SK-N-SH (cell line): ENCODE measurements around the gene PCBP4.
A peak's percentile ranks its signal among the peaks of the same experiment; 100 is the strongest.

ENCODE experiments used
- ELF1 ChIP-seq: IDR thresholded peaks from 2 replicates; pipeline ENCODE4 v1.4.0; 2012
- EZH2phosphoT487 ChIP-seq: fragments of 200-600 bp; sonication (generic); IDR thresholded peaks from 2 replicates; pipeline ENCODE4 v1.6.1; 2017; ENCODE audit warnings: low read depth, mixed run types, mild to moderate bottlenecking, antibody characterized with exemption, moderate library complexity, borderline replicate concordance
- IRF3 ChIP-seq: fragments of 150-350 bp; IDR thresholded peaks from 2 replicates; pipeline ENCODE4 v1.6.1; 2016; ENCODE audit warnings: mild to moderate bottlenecking, low read depth, low read length
- MAX ChIP-seq: IDR thresholded peaks from 2 replicates; pipeline ENCODE4 v1.4.0; 2012; ENCODE audit warnings: low read depth
- POLR2AphosphoS5 ChIP-seq: IDR thresholded peaks from 2 replicates; pipeline ENCODE4 v1.6.1; 2012; ENCODE audit warnings: low read depth, low read length
- SIN3A ChIP-seq: IDR thresholded peaks from 2 replicates; pipeline ENCODE4 v1.6.1; 2012; ENCODE audit warnings: low read depth, mild to moderate bottlenecking, low read length, moderate library complexity, borderline replicate concordance
- SMC3 ChIP-seq: IDR thresholded peaks from 2 replicates; pipeline ENCODE4 v1.6.1; 2012; ENCODE audit warnings: low read depth, low read length, improper control_type of control experiment
- TAF1 ChIP-seq: IDR thresholded peaks from 2 replicates; pipeline ENCODE4 v1.6.1; 2012; ENCODE audit warnings: low read depth, mild to moderate bottlenecking, low read length, moderate library complexity, borderline replicate concordance
- USF2 ChIP-seq: fragments of 150-350 bp; IDR thresholded peaks from 2 replicates; pipeline ENCODE4 v1.6.1; 2017; ENCODE audit warnings: antibody characterized with exemption, low read length, low read depth, borderline replicate concordance
- TF ChIP-seq, protein P1 (sequence below): fragments of 200-600 bp; sonication (generic); IDR thresholded peaks from 2 replicates; pipeline ENCODE4 v1.6.1; 2017; ENCODE audit warnings: antibody characterized with exemption, mild to moderate bottlenecking, moderate library complexity
- TF ChIP-seq, protein P2 (sequence below): IDR thresholded peaks from 2 replicates; pipeline ENCODE4 v1.6.1; 2012; ENCODE audit warnings: mild to moderate bottlenecking, low read depth, low read length, moderate library complexity

GRCh38 chr3:51975852-51976549, 8.7 kb upstream of the PCBP4 start:
- TF ChIP-seq POLR2AphosphoS5: no peak
- TF ChIP-seq IRF3: no peak
- TF ChIP-seq USF2: no peak
- TF ChIP-seq SMC3: no peak
- TF ChIP-seq, protein P1, sequence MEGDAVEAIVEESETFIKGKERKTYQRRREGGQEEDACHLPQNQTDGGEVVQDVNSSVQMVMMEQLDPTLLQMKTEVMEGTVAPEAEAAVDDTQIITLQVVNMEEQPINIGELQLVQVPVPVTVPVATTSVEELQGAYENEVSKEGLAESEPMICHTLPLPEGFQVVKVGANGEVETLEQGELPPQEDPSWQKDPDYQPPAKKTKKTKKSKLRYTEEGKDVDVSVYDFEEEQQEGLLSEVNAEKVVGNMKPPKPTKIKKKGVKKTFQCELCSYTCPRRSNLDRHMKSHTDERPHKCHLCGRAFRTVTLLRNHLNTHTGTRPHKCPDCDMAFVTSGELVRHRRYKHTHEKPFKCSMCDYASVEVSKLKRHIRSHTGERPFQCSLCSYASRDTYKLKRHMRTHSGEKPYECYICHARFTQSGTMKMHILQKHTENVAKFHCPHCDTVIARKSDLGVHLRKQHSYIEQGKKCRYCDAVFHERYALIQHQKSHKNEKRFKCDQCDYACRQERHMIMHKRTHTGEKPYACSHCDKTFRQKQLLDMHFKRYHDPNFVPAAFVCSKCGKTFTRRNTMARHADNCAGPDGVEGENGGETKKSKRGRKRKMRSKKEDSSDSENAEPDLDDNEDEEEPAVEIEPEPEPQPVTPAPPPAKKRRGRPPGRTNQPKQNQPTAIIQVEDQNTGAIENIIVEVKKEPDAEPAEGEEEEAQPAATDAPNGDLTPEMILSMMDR: peak; percentile 37
- no peak for TF ChIP-seq ELF1
- no peak for TF ChIP-seq EZH2phosphoT487
- no peak for TF ChIP-seq SIN3A
- TF ChIP-seq MAX: no peak
- TF ChIP-seq, protein P2, sequence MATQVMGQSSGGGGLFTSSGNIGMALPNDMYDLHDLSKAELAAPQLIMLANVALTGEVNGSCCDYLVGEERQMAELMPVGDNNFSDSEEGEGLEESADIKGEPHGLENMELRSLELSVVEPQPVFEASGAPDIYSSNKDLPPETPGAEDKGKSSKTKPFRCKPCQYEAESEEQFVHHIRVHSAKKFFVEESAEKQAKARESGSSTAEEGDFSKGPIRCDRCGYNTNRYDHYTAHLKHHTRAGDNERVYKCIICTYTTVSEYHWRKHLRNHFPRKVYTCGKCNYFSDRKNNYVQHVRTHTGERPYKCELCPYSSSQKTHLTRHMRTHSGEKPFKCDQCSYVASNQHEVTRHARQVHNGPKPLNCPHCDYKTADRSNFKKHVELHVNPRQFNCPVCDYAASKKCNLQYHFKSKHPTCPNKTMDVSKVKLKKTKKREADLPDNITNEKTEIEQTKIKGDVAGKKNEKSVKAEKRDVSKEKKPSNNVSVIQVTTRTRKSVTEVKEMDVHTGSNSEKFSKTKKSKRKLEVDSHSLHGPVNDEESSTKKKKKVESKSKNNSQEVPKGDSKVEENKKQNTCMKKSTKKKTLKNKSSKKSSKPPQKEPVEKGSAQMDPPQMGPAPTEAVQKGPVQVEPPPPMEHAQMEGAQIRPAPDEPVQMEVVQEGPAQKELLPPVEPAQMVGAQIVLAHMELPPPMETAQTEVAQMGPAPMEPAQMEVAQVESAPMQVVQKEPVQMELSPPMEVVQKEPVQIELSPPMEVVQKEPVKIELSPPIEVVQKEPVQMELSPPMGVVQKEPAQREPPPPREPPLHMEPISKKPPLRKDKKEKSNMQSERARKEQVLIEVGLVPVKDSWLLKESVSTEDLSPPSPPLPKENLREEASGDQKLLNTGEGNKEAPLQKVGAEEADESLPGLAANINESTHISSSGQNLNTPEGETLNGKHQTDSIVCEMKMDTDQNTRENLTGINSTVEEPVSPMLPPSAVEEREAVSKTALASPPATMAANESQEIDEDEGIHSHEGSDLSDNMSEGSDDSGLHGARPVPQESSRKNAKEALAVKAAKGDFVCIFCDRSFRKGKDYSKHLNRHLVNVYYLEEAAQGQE: no peak
- no peak for TF ChIP-seq TAF1
